GM12878 (cell line): ENCODE data around the gene LILRB4. TPM values are rescaled to one million over a fixed set of nuclear protein-coding genes. Genes with fewer than 3 reads are reported as not detected.

Experiments
- ATAC-seq: fragments of 200-7000 bp; cut with Tn5 transposase; 3 replicates; pipeline ENCODE4 v1.9.1; 2020; ENCODE audit warnings: mild to moderate bottlenecking, moderate library complexity
- BruUV-seq: library from RNA; stranded (reverse); fragments of 400-500 nt; replicated peaks from 2 replicates; lab custom pipeline; 2021; lab: Mats Ljungman, UMichigan
- CTCF ChIA-PET: fragments of 300-600 bp; sonication (Branson Sonifier 250); formaldehyde crosslinking; extraction: SDS; loops from one replicate; lab custom pipeline; 2021; ENCODE audit warnings: inconsistent platforms; lab: Yijun Ruan, JAX
- POLR2A ChIA-PET: fragments of 350-600 bp; formaldehyde crosslinking; extraction: SDS; loops from one replicate; lab custom pipeline; 2021; ENCODE audit warnings: inconsistent platforms; lab: Charles Lee
- RAD21 ChIA-PET: fragments of 300-600 bp; sonication (Branson Sonifier 250); formaldehyde crosslinking; loops from one replicate; lab custom pipeline; 2023; ENCODE audit warnings: antibody characterized with exemption; ENCODE audit not compliant: unreplicated experiment; lab: Charles Lee
- SMC1A ChIA-PET: fragments of 300-600 bp; sonication (Branson Sonifier 250); formaldehyde crosslinking; loops from one replicate; lab custom pipeline; 2023; ENCODE audit not compliant: unreplicated experiment, uncharacterized antibody; lab: Charles Lee
- DNase-seq: peaks from one replicate; pipeline ENCODE4 v3.0.0-alpha.2; 2011; ENCODE audit warnings: low read depth, low spot score
- FAIRE-seq: peaks from 3 replicates; lab custom pipeline; 2011; peaks lifted over from hg19 to GRCh38; lab: Jason Lieb, UNC
- H2AFZ ChIP-seq: 2 replicates; pipeline ENCODE4 v1.6.0; 2011; ENCODE audit warnings: low read depth, low read length, control low read depth; ENCODE audit not compliant: control insufficient read depth
- H3K27ac ChIP-seq: 2 replicates; pipeline ENCODE4 v1.5.1; 2011; ENCODE audit warnings: control low read depth; ENCODE audit not compliant: control insufficient read depth, insufficient read depth
- H3K27me3 ChIP-seq, 2 experiments: replicated peaks in 1 of 2; 2 replicates each; pipeline versions ENCODE4 v1.6.0 to v1.6.1; 2011; ENCODE audit warnings: low read length in 1 of 2; ENCODE audit not compliant: control insufficient read depth in 2 of 2, insufficient read depth in 2 of 2
- H3K36me3 ChIP-seq, 2 experiments: 2 replicates each; pipeline ENCODE4 v1.5.1; 2011; ENCODE audit warnings: low read length in 1 of 2; ENCODE audit not compliant: control insufficient read depth in 2 of 2, insufficient read depth in 2 of 2
- H3K4me1 ChIP-seq: 2 replicates; pipeline ENCODE4 v1.6.1; 2011; ENCODE audit warnings: mild to moderate bottlenecking, low read length, moderate library complexity, mixed read lengths; ENCODE audit not compliant: control insufficient read depth, insufficient read depth
- H3K4me2 ChIP-seq: 2 replicates; pipeline ENCODE4 v1.6.0; 2011; ENCODE audit warnings: control low read depth; ENCODE audit not compliant: control insufficient read depth, insufficient read depth
- H3K4me3 ChIP-seq: fragments of 200-600 bp; sonication (generic); 2 replicates; pipeline ENCODE4 v1.5.1; 2016
- H3K79me2 ChIP-seq: 2 replicates; pipeline ENCODE4 v1.6.0; 2011; ENCODE audit warnings: low read length; ENCODE audit not compliant: control insufficient read depth, insufficient read depth
- H3K9ac ChIP-seq: 2 replicates; pipeline ENCODE4 v1.8.0; 2011; ENCODE audit warnings: low read length, control low read depth, mixed read lengths; ENCODE audit not compliant: control insufficient read depth, insufficient read depth
- H3K9me3 ChIP-seq: replicated peaks from 3 replicates; pipeline ENCODE4 v1.5.1; 2011; ENCODE audit warnings: mild to moderate bottlenecking, low read length; ENCODE audit not compliant: control insufficient read depth, insufficient read depth
- H4K20me1 ChIP-seq: 2 replicates; pipeline ENCODE4 v1.6.0; 2011; ENCODE audit not compliant: control insufficient read depth, insufficient read depth
- E2F4 ChIP-seq: IDR thresholded peaks from 2 replicates; pipeline ENCODE4 v1.6.1; 2012; ENCODE audit warnings: low read depth, low read length, improper control_type of control experiment
- GABPA ChIP-seq: IDR thresholded peaks from 2 replicates; pipeline ENCODE4 v1.6.1; 2014; ENCODE audit warnings: antibody characterized with exemption, low read depth, mild to moderate bottlenecking, inconsistent platforms
- JUND ChIP-seq: IDR thresholded peaks from 2 replicates; pipeline ENCODE4 v1.6.1; 2012; ENCODE audit warnings: low read depth, mild to moderate bottlenecking, low read length, improper control_type of control experiment, moderate library complexity
- MLLT1 ChIP-seq: fragments of 450-650 bp; IDR thresholded peaks from 2 replicates; pipeline ENCODE4 v1.6.1; 2016; ENCODE audit warnings: mild to moderate bottlenecking
- RUNX3 ChIP-seq: IDR thresholded peaks from 2 replicates; pipeline ENCODE4 v1.6.1; 2012; ENCODE audit warnings: low read length, inconsistent platforms
- SMAD1 ChIP-seq: fragments of 450-650 bp; IDR thresholded peaks from 2 replicates; pipeline ENCODE4 v1.6.1; 2018; ENCODE audit warnings: mild to moderate bottlenecking, low read depth; ENCODE audit not compliant: partially characterized antibody
- SP1 ChIP-seq: IDR thresholded peaks from one replicate; pipeline ENCODE4 v1.6.1; 2011; ENCODE audit warnings: low read depth, low read length
- SREBF1 ChIP-seq: IDR thresholded peaks from 2 replicates; pipeline ENCODE4 v1.6.1; 2012; ENCODE audit warnings: mild to moderate bottlenecking, low read length
- STAT3 ChIP-seq: IDR thresholded peaks from 2 replicates; pipeline ENCODE4 v1.6.1; 2011; ENCODE audit warnings: low read depth, low read length, improper control_type of control experiment
- SUZ12 ChIP-seq: fragments of 200-600 bp; sonication (generic); IDR thresholded peaks from one replicate; pipeline ENCODE4 v1.6.1; 2018; ENCODE audit warnings: antibody characterized with exemption, mild to moderate bottlenecking; ENCODE audit not compliant: unreplicated experiment
- TCF12 ChIP-seq: IDR thresholded peaks from 2 replicates; pipeline ENCODE4 v1.6.1; 2011; ENCODE audit warnings: low read depth, mild to moderate bottlenecking, low read length
- TCF3 ChIP-seq: IDR thresholded peaks from 2 replicates; pipeline ENCODE4 v1.6.1; 2012; ENCODE audit warnings: low read depth, mild to moderate bottlenecking, low read length, borderline replicate concordance; ENCODE audit not compliant: insufficient read depth
- USF1 ChIP-seq: IDR thresholded peaks from 2 replicates; pipeline ENCODE4 v1.6.1; 2011; ENCODE audit warnings: borderline replicate concordance, low read depth, mild to moderate bottlenecking, moderate library complexity, mixed read lengths, low read length; ENCODE audit not compliant: insufficient read depth; ENCODE audit errors: extremely low read length
- YY1 ChIP-seq: IDR thresholded peaks from 2 replicates; pipeline ENCODE4 v1.6.1; 2011; ENCODE audit warnings: low read depth, mild to moderate bottlenecking, low read length
- WGBS: methylation state at CpG from one replicate; pipeline ENCODE4 v1.1.6; 2016; ENCODE audit warnings: low lambda C conversion rate; ENCODE audit not compliant: insufficient replicate concordance, insufficient coverage; ENCODE audit errors: missing lambda C conversion rate; 5-methylcytosine and 5-hydroxymethylcytosine counted together
- in situ Hi-C: fragments of 300-500 bp; cut with MboI; formaldehyde crosslinking; loops from 9 replicates; pipeline ENCODE4 v1.14.3; 2018; ENCODE audit warnings: mixed read lengths
- intact Hi-C: fragments of 100-400 bp; cut with micrococcal nuclease; formaldehyde crosslinking; loops from one replicate; pipeline ENCODE4 v1.14.2; 2022; ENCODE audit not compliant: unreplicated experiment
- polyA plus RNA-seq, 11 experiments: library from polyadenylated mRNA; depleted of rRNA in 4 of 11; unstranded in 6 of 11; stranded (reverse) in 5 of 11; fragments of >200 nt; fragmentation: Nextera tagmentation in 4 of 11; fragmentation: Illumina TruSeq in 1 of 11; extraction: Ambion mirVana in 4 of 11; extraction: Trizol in 1 of 11; gene quantifications; 1 replicate in 1 of 11; 2 replicates in 10 of 11; pipeline versions ENCODE4 v1.2.1 to v1.2.3, GENCODE V29; 2011 to 2016; ENCODE audit warnings: inconsistent platforms in 2 of 11, missing spikeins in 2 of 11, low read depth in 1 of 11
- total RNA-seq, 4 experiments: library from RNA; depleted of rRNA in 3 of 4; stranded (reverse); fragments of >200 nt in 3 of 4; fragmentation: Illumina TruSeq in 1 of 4; extraction: Trizol in 1 of 4; gene quantifications; 2 replicates each; pipeline versions ENCODE4 v1.2.1 to v1.2.3, GENCODE V29; 2013 to 2021
- TF ChIP-seq, protein P1 (sequence below): IDR thresholded peaks from 2 replicates; pipeline ENCODE4 v1.6.1; 2012; ENCODE audit warnings: low read depth, low read length, improper control_type of control experiment

The LILRB4 gene
- total and polyA plus RNA-seq, 10 of the 15 experiments (the other 5 are each of a cell fraction or from before 2014, with no cell fraction given): 2.0 to 39.8 (median 16.0) TPM

GRCh38 chr19:54707962-54708361 lies 45.2 kb downstream of the LILRB4 start:
- Histone ChIP-seq H3K36me3 (no peaks in the 10 kb centered on the region), H2AFZ (peak overlapping the region; percentile 24; the same call in 1 of the 2 replicates), H3K4me3 (no peak overlapping the region), H3K79me2 (no peaks in the 10 kb centered on the region), H3K9ac (no peak overlapping the region), H3K9me3 (no peaks in the 10 kb centered on the region), H3K27ac (no peak overlapping the region), H4K20me1 (no peaks in the 10 kb centered on the region), H3K4me1 (peaks cover 9% of the 10 kb centered on the region), H3K27me3 (no peaks in the 10 kb centered on the region; a peak in 1 of 4 replicates), H3K4me2 (peak overlapping the region; percentile 22; the same call in 1 of the 2 replicates)
- CTCF ChIA-PET: interaction anchor here (0.7 to 1.2 kb wide), 2 partner anchors 34 to 54 kb away, joined by 3 to 4 read pairs; no protein-coding TSS in a partner anchor
- SMC1A ChIA-PET: no interaction called here
- RAD21 ChIA-PET: no interaction called here
- POLR2A ChIA-PET: no interaction called here
- no TSS peak for BruUV-seq
- 0 out of 2 replicates have a peak, but pooled peaks have one; percentile 34 for TF ChIP-seq GABPA
- TF ChIP-seq, protein P1, sequence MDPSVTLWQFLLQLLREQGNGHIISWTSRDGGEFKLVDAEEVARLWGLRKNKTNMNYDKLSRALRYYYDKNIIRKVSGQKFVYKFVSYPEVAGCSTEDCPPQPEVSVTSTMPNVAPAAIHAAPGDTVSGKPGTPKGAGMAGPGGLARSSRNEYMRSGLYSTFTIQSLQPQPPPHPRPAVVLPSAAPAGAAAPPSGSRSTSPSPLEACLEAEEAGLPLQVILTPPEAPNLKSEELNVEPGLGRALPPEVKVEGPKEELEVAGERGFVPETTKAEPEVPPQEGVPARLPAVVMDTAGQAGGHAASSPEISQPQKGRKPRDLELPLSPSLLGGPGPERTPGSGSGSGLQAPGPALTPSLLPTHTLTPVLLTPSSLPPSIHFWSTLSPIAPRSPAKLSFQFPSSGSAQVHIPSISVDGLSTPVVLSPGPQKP: no peak
- TF ChIP-seq TCF12: peak; percentile 83
- TF ChIP-seq SREBF1: no peak
- 0 out of 2 replicates have a peak, but pooled peaks have one; percentile 12 for TF ChIP-seq YY1
- no peak for TF ChIP-seq E2F4
- no peak for TF ChIP-seq SP1
- peak; percentile 23 for TF ChIP-seq USF1
- TF ChIP-seq RUNX3: peak; percentile 87
- TF ChIP-seq MLLT1: no peak
- TF ChIP-seq STAT3: no peak
- no peak for TF ChIP-seq SMAD1
- TF ChIP-seq JUND: no peak
- no peak for TF ChIP-seq SUZ12
- TF ChIP-seq TCF3: peak; percentile 90
- no peak for DNase-seq
- 3% methylated on average over 4 of the region's 4 CpGs for WGBS
- FAIRE-seq: no peak
- intact Hi-C loops (no loop called here), in situ Hi-C loops (no loop called here)
- no peak for ATAC-seq
